Ishikawa (cell line): ENCODE data around the gene TGFB1.

Experiments
- CEBPB ChIP-seq: IDR thresholded peaks from 2 replicates; pipeline ENCODE4 v1.6.1; 2012
- CREB1 ChIP-seq: IDR thresholded peaks from 2 replicates; pipeline ENCODE4 v1.6.1; 2012; ENCODE audit warnings: low read depth
- EP300 ChIP-seq: IDR thresholded peaks from 2 replicates; pipeline ENCODE4 v1.6.1; 2012; ENCODE audit warnings: borderline replicate concordance
- MAX ChIP-seq: IDR thresholded peaks from 2 replicates; pipeline ENCODE4 v1.6.1; 2012
- NFIC ChIP-seq: IDR thresholded peaks from 2 replicates; pipeline ENCODE4 v1.6.1; 2012
- TAF1 ChIP-seq: IDR thresholded peaks from 2 replicates; pipeline ENCODE4 v1.6.1; 2012; ENCODE audit warnings: low read depth, mild to moderate bottlenecking
- USF1 ChIP-seq: IDR thresholded peaks from 2 replicates; pipeline ENCODE4 v1.6.1; 2012
- ZBTB7A ChIP-seq: IDR thresholded peaks from 2 replicates; pipeline ENCODE4 v1.6.1; 2012; ENCODE audit warnings: low read depth
- TF ChIP-seq, protein P1 (sequence below): IDR thresholded peaks from 2 replicates; pipeline ENCODE4 v1.6.1; 2012; ENCODE audit warnings: low read depth, mild to moderate bottlenecking

DNA sequence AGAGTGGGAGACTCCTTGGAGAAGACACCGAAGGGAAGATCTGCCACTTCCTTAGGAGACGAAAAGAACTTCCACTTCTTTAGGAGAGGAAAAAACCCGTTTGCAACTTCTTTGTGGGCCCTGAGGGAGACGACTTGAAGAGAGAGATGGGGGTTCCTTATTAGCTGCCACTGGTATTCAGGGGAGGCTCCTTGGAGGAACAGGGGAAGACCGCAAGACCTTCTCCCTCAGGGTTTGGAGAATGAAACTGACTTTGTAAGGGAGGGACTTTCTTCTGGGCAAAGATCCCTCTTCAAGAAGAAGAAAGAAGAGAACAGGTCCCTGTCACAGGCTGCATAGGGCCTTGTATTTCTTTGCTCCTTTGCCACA, 44.3 kb upstream of the TGFB1 start:
- TF ChIP-seq TAF1: no peak
- no peak for TF ChIP-seq EP300
- no peak for TF ChIP-seq ZBTB7A
- TF ChIP-seq MAX: no peak
- no peak for TF ChIP-seq NFIC
- TF ChIP-seq CEBPB: no peak
- TF ChIP-seq, protein P1, sequence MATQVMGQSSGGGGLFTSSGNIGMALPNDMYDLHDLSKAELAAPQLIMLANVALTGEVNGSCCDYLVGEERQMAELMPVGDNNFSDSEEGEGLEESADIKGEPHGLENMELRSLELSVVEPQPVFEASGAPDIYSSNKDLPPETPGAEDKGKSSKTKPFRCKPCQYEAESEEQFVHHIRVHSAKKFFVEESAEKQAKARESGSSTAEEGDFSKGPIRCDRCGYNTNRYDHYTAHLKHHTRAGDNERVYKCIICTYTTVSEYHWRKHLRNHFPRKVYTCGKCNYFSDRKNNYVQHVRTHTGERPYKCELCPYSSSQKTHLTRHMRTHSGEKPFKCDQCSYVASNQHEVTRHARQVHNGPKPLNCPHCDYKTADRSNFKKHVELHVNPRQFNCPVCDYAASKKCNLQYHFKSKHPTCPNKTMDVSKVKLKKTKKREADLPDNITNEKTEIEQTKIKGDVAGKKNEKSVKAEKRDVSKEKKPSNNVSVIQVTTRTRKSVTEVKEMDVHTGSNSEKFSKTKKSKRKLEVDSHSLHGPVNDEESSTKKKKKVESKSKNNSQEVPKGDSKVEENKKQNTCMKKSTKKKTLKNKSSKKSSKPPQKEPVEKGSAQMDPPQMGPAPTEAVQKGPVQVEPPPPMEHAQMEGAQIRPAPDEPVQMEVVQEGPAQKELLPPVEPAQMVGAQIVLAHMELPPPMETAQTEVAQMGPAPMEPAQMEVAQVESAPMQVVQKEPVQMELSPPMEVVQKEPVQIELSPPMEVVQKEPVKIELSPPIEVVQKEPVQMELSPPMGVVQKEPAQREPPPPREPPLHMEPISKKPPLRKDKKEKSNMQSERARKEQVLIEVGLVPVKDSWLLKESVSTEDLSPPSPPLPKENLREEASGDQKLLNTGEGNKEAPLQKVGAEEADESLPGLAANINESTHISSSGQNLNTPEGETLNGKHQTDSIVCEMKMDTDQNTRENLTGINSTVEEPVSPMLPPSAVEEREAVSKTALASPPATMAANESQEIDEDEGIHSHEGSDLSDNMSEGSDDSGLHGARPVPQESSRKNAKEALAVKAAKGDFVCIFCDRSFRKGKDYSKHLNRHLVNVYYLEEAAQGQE: no peak
- no peak for TF ChIP-seq USF1
- no peak for TF ChIP-seq CREB1
